HG02798 (cell line): ENCODE results near the gene CDY1.
"Not testable (repeated sequence)": the region's sequence is repeated elsewhere in the genome, so short reads cannot be mapped to it uniquely, and the experiment has no call there.

Experiments used
- ATAC-seq: cut with Tn5 transposase; IDR thresholded peaks from one replicate; pipeline ENCODE4 v1.9.1; 2021; ENCODE audit warnings: mild to moderate bottlenecking; ENCODE audit not compliant: unreplicated experiment, poor library complexity

Gene CDY1, protein sequence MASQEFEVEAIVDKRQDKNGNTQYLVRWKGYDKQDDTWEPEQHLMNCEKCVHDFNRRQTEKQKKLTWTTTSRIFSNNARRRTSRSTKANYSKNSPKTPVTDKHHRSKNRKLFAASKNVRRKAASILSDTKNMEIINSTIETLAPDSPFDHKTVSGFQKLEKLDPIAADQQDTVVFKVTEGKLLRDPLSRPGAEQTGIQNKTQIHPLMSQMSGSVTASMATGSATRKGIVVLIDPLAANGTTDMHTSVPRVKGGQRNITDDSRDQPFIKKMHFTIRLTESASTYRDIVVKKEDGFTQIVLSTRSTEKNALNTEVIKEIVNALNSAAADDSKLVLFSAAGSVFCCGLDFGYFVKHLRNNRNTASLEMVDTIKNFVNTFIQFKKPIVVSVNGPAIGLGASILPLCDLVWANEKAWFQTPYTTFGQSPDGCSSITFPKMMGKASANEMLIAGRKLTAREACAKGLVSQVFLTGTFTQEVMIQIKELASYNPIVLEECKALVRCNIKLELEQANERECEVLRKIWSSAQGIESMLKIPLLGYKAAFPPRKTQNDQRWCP

DNA sequence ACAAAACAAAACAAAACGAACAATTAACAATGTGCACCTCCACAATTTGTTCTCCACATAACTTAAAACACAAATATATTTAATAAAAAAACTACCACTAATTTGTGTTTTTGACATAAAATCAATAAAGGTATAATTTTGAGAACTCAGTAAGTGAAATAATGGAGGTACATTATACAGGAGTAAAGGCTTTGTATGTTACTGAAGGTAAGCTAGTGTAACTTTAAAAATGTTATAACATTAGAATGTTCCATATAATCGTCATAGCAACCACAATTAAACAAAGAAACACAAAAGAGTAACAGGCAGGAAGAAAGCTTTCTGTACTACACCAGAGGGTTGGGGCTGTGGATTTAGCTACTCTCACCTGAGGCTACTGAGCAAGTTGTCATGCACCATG is at the start of gene CDY1:
CDY1 (plus strand) TSS at position 301 of the 400 bp plus-strand sequence. CDS start 326 bp downstream, outside the sequence.
- not testable (repeated sequence) for ATAC-seq

DNA sequence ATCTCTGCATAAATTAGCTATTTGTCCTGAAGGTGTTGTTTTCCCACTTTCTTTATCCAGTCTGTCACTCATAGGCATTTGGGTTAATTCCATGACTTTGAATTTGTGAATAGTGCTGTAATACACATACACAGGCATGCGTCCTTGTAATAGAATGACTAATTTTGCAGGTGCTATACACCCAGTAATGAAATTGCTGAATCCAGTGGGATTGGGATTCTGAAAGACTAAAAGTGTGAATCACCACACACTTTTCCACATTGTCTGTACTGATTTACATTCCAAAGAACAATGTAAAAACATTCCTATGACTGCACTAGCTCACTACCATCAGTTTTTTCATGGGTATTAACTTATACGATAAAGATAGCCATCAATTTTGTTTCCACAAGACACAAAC is 28.6 kb upstream of the CDY1 start:
- not testable (repeated sequence) for ATAC-seq

DNA sequence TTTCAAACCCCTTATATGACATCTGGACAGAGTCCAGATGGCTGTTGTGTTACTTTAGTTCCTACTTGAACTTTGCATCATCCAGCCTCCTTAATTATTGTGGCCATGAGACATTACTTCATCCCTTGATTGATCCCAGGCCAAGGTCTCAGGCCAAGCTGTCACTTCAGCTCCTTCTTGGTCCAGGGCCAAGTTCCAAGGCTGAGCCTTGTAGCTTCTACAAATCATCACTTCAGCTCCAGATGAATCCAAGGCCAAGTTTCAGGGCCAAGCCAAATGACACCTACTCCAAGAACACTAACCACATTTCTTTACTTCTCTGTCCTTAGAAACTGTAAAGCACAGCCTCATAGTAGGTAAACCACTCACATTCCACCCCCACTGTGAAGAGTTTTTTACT is 1.7 kb upstream of the CDY1 start:
- not testable (repeated sequence) for ATAC-seq

DNA sequence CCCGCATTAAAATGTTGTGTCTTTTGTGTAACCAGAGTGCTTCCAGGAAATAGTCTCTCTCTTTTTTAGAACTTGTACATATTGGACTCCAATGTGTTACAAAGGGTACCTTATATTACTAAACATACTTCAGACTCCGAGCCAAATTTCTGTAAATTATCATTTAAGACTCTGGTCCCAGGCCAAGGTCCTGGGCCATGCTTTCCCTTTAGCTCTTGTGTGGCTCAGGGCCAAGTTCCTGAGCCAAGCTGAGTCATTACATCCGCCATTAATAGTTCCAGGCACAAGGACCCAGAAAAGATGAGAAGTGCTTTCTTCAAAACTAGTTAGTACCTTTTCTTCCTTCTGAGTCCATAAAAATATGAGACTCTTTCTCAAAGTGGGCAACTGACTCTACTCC is 4.6 kb downstream of the CDY1 start:
- not testable (repeated sequence) for ATAC-seq

DNA sequence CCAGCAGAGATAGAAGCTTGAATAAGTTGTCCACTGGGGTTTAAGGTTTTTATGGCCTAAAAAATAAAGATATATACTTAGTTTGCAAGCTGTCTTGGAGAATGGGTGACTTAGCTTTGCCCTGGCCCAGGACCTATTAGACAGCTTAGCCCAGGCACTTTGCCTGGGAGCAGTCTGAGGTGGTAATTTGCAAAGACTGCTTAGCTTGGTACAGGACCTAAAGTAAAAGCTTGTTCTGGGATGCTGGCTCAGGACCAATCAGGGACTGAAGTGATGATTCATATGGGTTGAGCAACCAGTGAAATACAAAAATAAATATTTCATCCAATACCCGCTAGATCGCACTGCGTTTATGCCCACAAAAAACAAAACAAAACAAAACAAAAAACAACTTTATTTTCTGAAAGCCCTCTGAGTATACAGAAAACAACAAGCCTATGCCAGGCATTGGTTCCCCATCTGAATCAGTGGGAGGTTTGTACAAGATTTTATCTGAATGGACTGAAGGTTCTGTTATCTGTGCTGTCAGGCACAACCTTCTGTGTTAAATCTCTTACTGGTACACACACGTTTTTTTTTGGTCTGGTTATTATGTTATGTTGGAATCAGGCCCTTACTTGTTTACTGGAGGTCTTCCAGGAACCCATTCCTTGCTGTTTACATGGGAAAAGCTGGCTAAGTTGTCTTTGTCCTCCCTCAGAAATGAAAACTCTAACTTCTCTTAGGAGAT is 8.6 kb downstream of the CDY1 start:
- ATAC-seq, result not testable (repeated sequence)

DNA sequence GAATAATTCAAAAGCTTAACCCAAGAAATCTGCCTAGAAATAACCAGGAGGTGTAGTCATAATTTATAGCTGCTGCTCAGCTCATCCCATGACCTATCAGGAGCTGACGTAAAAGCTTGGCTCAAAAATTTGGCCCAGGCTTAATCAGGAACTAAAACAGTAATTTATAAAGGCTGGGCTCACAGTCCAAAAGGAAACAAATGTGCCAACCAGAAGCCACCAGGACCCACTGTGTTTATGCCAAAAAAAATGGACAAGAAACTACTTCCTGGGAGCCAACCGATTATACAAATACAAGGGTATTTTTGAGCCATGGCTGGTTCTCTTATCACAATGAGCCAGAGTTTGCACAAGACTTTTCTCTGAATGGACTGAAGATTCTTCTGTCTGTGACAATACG is 17.9 kb downstream of the CDY1 start:
- ATAC-seq, result not testable (repeated sequence)

DNA sequence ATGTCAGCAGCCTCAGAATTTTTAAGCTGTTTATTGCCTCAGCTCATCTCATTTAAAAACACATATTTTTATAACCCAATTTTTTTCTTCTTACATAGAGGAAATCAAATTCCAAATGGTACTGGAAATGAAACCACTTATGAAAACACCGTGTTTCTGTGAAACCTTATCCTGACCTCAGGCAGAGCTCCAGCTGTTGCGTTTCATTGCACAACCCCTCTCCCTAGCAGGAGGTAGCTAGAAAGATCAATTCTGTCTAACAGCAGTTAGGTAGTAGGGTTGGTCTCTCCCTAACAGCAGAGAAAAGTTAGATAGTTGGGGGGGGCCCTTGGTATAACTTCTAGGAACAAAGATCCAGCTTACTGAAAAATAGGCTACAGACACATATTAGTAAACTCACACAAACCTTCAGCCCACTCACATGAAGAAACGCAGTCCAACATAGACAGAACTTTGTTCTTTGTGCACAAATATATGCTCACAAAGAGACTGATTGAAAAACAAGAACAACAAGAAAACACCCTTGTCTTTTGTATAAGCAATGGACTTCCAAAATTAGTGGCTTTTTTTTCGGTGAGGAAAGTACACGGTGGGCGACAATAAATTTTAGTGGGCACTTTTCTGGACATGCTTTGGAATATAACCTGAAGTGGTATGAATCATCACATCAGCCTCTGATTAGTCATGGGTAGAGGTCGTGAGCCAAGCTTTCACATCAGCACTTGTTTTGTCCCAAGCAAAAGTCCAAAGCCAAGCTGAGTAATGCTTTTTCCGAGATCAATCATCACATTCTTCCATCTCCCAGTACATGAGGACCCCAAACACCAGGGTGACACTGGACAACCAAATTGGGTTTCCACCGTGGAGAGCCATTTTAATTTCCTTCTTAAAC is 21.4 kb downstream of the CDY1 start:
- ATAC-seq, result not testable (repeated sequence)
